Lung (tissue), 12 donors: ENCODE results near the gene GRM8. TPM values are rescaled to one million over a fixed set of nuclear protein-coding genes. Genes with fewer than 3 reads are reported as not detected.
A peak's percentile ranks its signal among the peaks of the same experiment; 100 is the strongest.

Source experiments
- ATAC-seq: fragments of 200-7000 bp; cut with Tn5 transposase; one replicate; pipeline ENCODE4 v1.9.1; 2020; ENCODE audit warnings: moderate number of reproducible peaks; ENCODE audit not compliant: insufficient read depth, low FRiP score
- DNase-seq, 3 donors: peaks; one replicate each; pipeline ENCODE4 v3.0.0-alpha.2; 2013 to 2017
- H3K27ac ChIP-seq, 2 donors: one replicate each; pipeline ENCODE4 v1.5.1; 2013; ENCODE audit warnings: mild to moderate bottlenecking in 2 of 2, moderate library complexity in 2 of 2, control low read depth in 1 of 2, inconsistent platforms in 1 of 2, low read depth in 1 of 2, low read length in 1 of 2
- H3K27me3 ChIP-seq, 3 donors: one replicate each; pipeline ENCODE4 v1.5.1; 2013; ENCODE audit warnings: low read length in 2 of 3; ENCODE audit not compliant: control insufficient read depth in 3 of 3, insufficient read depth in 3 of 3
- H3K36me3 ChIP-seq, 4 donors: one replicate each; pipeline ENCODE4 v1.5.1; 2013; ENCODE audit warnings: low read length in 4 of 4, mild to moderate bottlenecking in 1 of 4, moderate library complexity in 1 of 4; ENCODE audit not compliant: control insufficient read depth in 4 of 4, insufficient read depth in 4 of 4
- H3K4me1 ChIP-seq, 5 donors: one replicate each; pipeline ENCODE4 v1.5.1; 2013; ENCODE audit warnings: low read length in 5 of 5, mild to moderate bottlenecking in 2 of 5, moderate library complexity in 1 of 5; ENCODE audit not compliant: control insufficient read depth in 5 of 5, insufficient read depth in 5 of 5
- H3K4me3 ChIP-seq: one replicate; pipeline ENCODE4 v1.5.1; 2013; ENCODE audit warnings: mild to moderate bottlenecking, control low read depth, moderate library complexity
- H3K9ac ChIP-seq, 2 donors: one replicate each; pipeline ENCODE4 v1.5.1; 2013; ENCODE audit warnings: low read length in 2 of 2, control low read depth in 1 of 2; ENCODE audit not compliant: insufficient read depth in 1 of 2
- H3K9me3 ChIP-seq, 4 donors: one replicate each; pipeline ENCODE4 v1.5.1; 2013; ENCODE audit warnings: low read length in 3 of 4, mild to moderate bottlenecking in 1 of 4, moderate library complexity in 1 of 4; ENCODE audit not compliant: control insufficient read depth in 4 of 4, insufficient read depth in 3 of 4
- WGBS, 2 donors: extraction: QIAGEN DNeasy Blood & Tissue Kit; methylation state at CpG; one replicate each; pipeline ENCODE4 v1.1.7; 2013; 5-methylcytosine and 5-hydroxymethylcytosine counted together
- polyA plus RNA-seq, 2 donors: library from polyadenylated mRNA; stranded (reverse); fragments of 200-250 nt; gene quantifications; one replicate each; pipeline ENCODE4 v1.2.1, GENCODE V29; 2013
- total RNA-seq, 2 donors: library from RNA; depleted of rRNA in 1 of 2; stranded (reverse); fragments of >200 nt in 1 of 2; gene quantifications; one replicate each; pipeline ENCODE4 v1.2.1, GENCODE V29; 2014 to 2021
- TF ChIP-seq, protein P1 (sequence below): IDR thresholded peaks from 2 replicates; pipeline ENCODE4 v1.5.1; 2012; ENCODE audit warnings: mild to moderate bottlenecking; ENCODE audit errors: control extremely low read depth, extremely low read depth
- donor health status: control.
- donor health status: control.
- donor health status: Bipolar disorder and iron deficiency.
- donor health status: healthy.
- donor health status: DM: yes; HTN: yes; CAD: no.

The GRM8 gene
- total and polyA plus RNA-seq, 4 donors = 0.01 to 0.83 (median 0.24) TPM; not detected in 1

- H3K27me3 ChIP-seq = no peaks in the 10 kb centered on the region
- no peak overlapping the region for H3K27ac ChIP-seq
- DNase-seq (no peak), ATAC-seq (no peak)
- 86 to 90% methylated on average over 6 of the region's 6 CpGs for WGBS, 2 donors
- H3K9ac ChIP-seq = no peak overlapping the region
- no peak overlapping the region for H3K4me3 ChIP-seq
- no peaks in the 10 kb centered on the region for H3K36me3 ChIP-seq
- peaks cover 0 to 6% (median 3%) of the 10 kb centered on the region in 4 donors for H3K9me3 ChIP-seq
- no peaks in the 10 kb centered on the region for H3K4me1 ChIP-seq
- TF ChIP-seq, protein P1, sequence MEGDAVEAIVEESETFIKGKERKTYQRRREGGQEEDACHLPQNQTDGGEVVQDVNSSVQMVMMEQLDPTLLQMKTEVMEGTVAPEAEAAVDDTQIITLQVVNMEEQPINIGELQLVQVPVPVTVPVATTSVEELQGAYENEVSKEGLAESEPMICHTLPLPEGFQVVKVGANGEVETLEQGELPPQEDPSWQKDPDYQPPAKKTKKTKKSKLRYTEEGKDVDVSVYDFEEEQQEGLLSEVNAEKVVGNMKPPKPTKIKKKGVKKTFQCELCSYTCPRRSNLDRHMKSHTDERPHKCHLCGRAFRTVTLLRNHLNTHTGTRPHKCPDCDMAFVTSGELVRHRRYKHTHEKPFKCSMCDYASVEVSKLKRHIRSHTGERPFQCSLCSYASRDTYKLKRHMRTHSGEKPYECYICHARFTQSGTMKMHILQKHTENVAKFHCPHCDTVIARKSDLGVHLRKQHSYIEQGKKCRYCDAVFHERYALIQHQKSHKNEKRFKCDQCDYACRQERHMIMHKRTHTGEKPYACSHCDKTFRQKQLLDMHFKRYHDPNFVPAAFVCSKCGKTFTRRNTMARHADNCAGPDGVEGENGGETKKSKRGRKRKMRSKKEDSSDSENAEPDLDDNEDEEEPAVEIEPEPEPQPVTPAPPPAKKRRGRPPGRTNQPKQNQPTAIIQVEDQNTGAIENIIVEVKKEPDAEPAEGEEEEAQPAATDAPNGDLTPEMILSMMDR = no peak
Observed at GRCh38 chr7:126589068-126589684, 663.6 kb downstream of the GRM8 start.

DNA sequence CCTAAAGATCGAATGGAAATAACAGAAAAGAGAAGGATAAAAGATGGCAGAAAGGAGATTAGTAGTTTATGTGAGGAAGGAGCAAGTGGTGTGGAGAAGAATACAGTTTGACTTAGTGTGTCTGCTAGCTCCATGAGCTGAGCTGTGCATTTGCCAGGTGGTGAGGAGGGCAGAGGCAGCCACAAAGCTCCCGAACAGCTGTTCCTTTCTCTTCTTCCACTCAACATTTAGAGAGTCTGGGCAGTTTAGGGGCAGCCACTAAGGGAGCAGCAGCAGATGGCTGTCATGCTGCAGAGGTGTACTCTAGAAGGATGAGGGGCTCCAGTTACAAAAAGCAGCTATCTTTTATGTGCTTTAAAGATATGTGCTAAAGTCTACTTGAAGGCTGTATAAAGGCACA is 674.4 kb downstream of the GRM8 start:
- H3K4me1 ChIP-seq = no peaks in the 10 kb centered on the region
- H3K27ac ChIP-seq = no peak overlapping the region
- TF ChIP-seq, protein P1 = no peak
- ATAC-seq = no peak
- H3K4me3 ChIP-seq = no peak overlapping the region
- no peak for DNase-seq
- H3K9me3 ChIP-seq = no peaks in the 10 kb centered on the region
- H3K36me3 ChIP-seq = no peaks in the 10 kb centered on the region
- no peaks in the 10 kb centered on the region for H3K27me3 ChIP-seq
- 59 to 61% methylated on average over 2 of the region's 2 CpGs for WGBS, 2 donors
- no peak overlapping the region for H3K9ac ChIP-seq

DNA sequence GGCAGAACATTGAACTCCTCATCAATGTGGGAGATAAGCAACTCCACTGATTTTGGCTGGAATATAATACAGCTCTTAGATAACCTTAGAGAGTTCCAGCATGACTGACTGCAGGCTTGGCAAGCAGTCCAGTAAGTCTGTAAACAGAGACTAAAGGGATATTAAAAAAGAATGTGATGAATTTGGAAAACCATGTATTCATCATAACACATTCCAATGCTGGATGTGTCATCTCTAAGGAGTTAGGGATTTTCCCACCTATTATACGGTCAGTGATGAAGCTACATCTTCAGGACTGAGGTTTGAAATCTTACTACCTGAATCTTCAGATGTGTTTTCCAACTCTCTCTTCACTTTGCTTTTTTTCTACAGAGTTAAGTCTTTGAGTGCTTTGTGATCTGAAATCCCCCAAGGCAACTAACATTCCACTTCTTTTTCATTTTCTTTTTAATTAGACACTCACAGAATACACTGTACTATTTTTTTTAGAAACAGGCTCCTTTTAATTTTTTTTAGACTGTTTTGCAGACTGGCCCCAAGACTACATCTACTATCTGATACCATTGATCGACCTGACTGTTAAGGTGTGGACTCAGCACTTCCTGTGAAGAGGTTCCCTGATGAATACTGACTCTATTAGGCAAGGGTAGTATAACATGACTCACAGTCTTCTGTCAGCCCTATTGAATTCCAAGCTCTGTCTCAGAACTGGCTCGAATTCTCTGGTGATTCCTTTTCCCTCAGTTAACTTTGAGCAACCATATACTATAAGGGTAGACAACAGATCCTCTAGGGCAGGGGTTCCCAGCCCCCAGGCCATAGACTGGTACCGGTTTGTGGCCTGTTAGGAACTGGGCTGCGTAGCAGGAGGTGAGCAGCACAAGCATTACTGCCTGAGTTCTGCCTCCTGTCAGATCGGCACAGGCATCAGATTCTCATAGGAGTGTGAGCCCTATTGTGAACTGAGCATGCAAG is 678.2 kb downstream of the GRM8 start:
- Histone ChIP-seq H3K36me3 (no peaks in the 10 kb centered on the region), H3K4me1 (no peaks in the 10 kb centered on the region), H3K4me3 (no peak overlapping the region), H3K9ac (no peak overlapping the region), H3K27ac (no peak overlapping the region), H3K27me3 (no peaks in the 10 kb centered on the region), H3K9me3 (no peaks in the 10 kb centered on the region)
- 74 to 79% methylated on average over 6 of the region's 6 CpGs for WGBS, 2 donors
- TF ChIP-seq, protein P1 = no peak
- peak; percentile 34 for ATAC-seq
- no peak for DNase-seq
